Measurements from ENCODE around the gene PEAK1.

GRCh38 chr15:77235566-77235965, 184.3 kb downstream of the PEAK1 start:
- TF ChIP-seq CTCF (IDR thresholded peaks at IDR 0.05) (no peak), SMC3 (IDR thresholded peaks at IDR 0.05) (no peak), RNF2 (IDR thresholded peaks at IDR 0.05; ENCODE audit: borderline replicate concordance, low read depth) (no peak)

Data from A549 (cell line).